GM23338 (cell line): ENCODE results near the gene NECTIN1. TPM values are rescaled to one million over a fixed set of nuclear protein-coding genes. Genes with fewer than 3 reads are reported as not detected.

ENCODE experiments used
- ATAC-seq: fragments of 200-7000 bp; cut with Tn5 transposase; 3 replicates; pipeline ENCODE4 v1.9.1; 2020
- DNase-seq: peaks from one replicate; pipeline ENCODE4 v3.0.0-alpha.2; 2015; ENCODE audit warnings: low spot score
- H2AFZ ChIP-seq: fragments of 200-600 bp; sonication (generic); 2 replicates; pipeline ENCODE4 v1.8.0; 2016; ENCODE audit warnings: antibody characterized with exemption, mild to moderate bottlenecking, moderate library complexity
- H3F3A ChIP-seq: fragments of 200-600 bp; sonication (generic); replicated peaks from 2 replicates; pipeline ENCODE4 v1.8.0; 2017; ENCODE audit warnings: antibody characterized with exemption, mixed run types, low read depth
- H3K27ac ChIP-seq: fragments of 200-600 bp; sonication (generic); 2 replicates; pipeline ENCODE4 v1.6.1; 2016; ENCODE audit warnings: low read depth
- H3K27me3 ChIP-seq: fragments of 200-600 bp; sonication (generic); 2 replicates; pipeline ENCODE4 v1.8.0; 2016; ENCODE audit warnings: mild to moderate bottlenecking, mixed run types, moderate library complexity; ENCODE audit not compliant: insufficient read depth
- H3K36me3 ChIP-seq: fragments of 200-600 bp; sonication (generic); 2 replicates; pipeline ENCODE4 v1.8.0; 2016; ENCODE audit warnings: mild to moderate bottlenecking; ENCODE audit not compliant: insufficient read depth
- H3K4me1 ChIP-seq: fragments of 200-600 bp; sonication (generic); 2 replicates; pipeline ENCODE4 v1.8.0; 2016; ENCODE audit warnings: mild to moderate bottlenecking, moderate library complexity; ENCODE audit not compliant: insufficient read depth
- H3K4me2 ChIP-seq: fragments of 200-600 bp; sonication (generic); 2 replicates; pipeline ENCODE4 v1.7.1; 2017; ENCODE audit warnings: mixed run types
- H3K4me3 ChIP-seq: fragments of 200-600 bp; sonication (generic); 2 replicates; pipeline ENCODE4 v1.6.1; 2016; ENCODE audit warnings: mixed run types
- H3K79me2 ChIP-seq: fragments of 200-600 bp; sonication (generic); replicated peaks from 2 replicates; pipeline ENCODE4 v1.8.0; 2017; ENCODE audit warnings: mild to moderate bottlenecking; ENCODE audit not compliant: insufficient read depth
- H3K9me2 ChIP-seq: fragments of 200-600 bp; sonication (generic); 2 replicates; pipeline ENCODE4 v1.8.0; 2017; ENCODE audit not compliant: insufficient read depth
- H4K20me1 ChIP-seq: fragments of 200-600 bp; sonication (generic); replicated peaks from 2 replicates; pipeline ENCODE4 v1.8.0; 2017; ENCODE audit warnings: mild to moderate bottlenecking; ENCODE audit not compliant: insufficient read depth
- H3K27ac Mint-ChIP-seq: 2 replicates; pipeline ENCODE4 v1.8.0; 2020; ENCODE audit warnings: inconsistent platforms, mild to moderate bottlenecking, moderate library complexity, mixed read lengths
- H3K27me3 Mint-ChIP-seq: 3 replicates; pipeline ENCODE4 v1.8.0; 2022; ENCODE audit warnings: low read depth, mild to moderate bottlenecking, moderate library complexity, mixed read lengths, inconsistent platforms; ENCODE audit not compliant: insufficient read depth, poor library complexity
- H3K36me3 Mint-ChIP-seq: 3 replicates; pipeline ENCODE4 v1.8.0; 2021; ENCODE audit warnings: low read depth, mild to moderate bottlenecking, inconsistent platforms, moderate library complexity, mixed read lengths
- H3K4me1 Mint-ChIP-seq: 3 replicates; pipeline ENCODE4 v1.8.0; 2020; ENCODE audit warnings: mild to moderate bottlenecking, inconsistent platforms, mixed read lengths
- H3K4me3 Mint-ChIP-seq: 3 replicates; pipeline ENCODE4 v1.8.0; 2021; ENCODE audit warnings: moderate library complexity, mild to moderate bottlenecking, inconsistent platforms, mixed read lengths
- H3K9me3 Mint-ChIP-seq: 3 replicates; pipeline ENCODE4 v1.8.0; 2020; ENCODE audit warnings: moderate library complexity, mild to moderate bottlenecking, inconsistent platforms, mixed read lengths
- POLR2AphosphoS5 ChIP-seq: IDR thresholded peaks from 2 replicates; pipeline ENCODE4 v1.6.1; 2016; ENCODE audit warnings: antibody characterized with exemption, low read depth
- REST ChIP-seq: IDR thresholded peaks from one replicate; pipeline ENCODE4 v1.6.1; 2018; ENCODE audit warnings: antibody characterized with exemption; ENCODE audit not compliant: unreplicated experiment
- STAT1 ChIP-seq: IDR thresholded peaks from one replicate; pipeline ENCODE4 v1.6.1; 2016; ENCODE audit warnings: antibody characterized with exemption; ENCODE audit not compliant: unreplicated experiment
- ZNF462 ChIP-seq: fragments of 250-450 bp; sonication (Bioruptor Pico); IDR thresholded peaks from 2 replicates; pipeline ENCODE4 v1.5.0; 2020; ENCODE audit warnings: mild to moderate bottlenecking, moderate library complexity
- polyA plus RNA-seq: library from polyadenylated mRNA; unstranded; fragments of >200 nt; fragmentation: Nextera tagmentation; extraction: Ambion mirVana; gene quantifications from 2 replicates; pipeline ENCODE4 v1.2.1, GENCODE V29; 2016
- total RNA-seq: library from RNA; depleted of rRNA; stranded (reverse); fragments of >200 nt; shearing (Covaris generic); gene quantifications from 2 replicates; pipeline ENCODE4 v1.2.3, GENCODE V29; 2014

The NECTIN1 gene
- total and polyA plus RNA-seq, 2 experiments from 2014 or later = 18.7 to 56.3 TPM

DNA sequence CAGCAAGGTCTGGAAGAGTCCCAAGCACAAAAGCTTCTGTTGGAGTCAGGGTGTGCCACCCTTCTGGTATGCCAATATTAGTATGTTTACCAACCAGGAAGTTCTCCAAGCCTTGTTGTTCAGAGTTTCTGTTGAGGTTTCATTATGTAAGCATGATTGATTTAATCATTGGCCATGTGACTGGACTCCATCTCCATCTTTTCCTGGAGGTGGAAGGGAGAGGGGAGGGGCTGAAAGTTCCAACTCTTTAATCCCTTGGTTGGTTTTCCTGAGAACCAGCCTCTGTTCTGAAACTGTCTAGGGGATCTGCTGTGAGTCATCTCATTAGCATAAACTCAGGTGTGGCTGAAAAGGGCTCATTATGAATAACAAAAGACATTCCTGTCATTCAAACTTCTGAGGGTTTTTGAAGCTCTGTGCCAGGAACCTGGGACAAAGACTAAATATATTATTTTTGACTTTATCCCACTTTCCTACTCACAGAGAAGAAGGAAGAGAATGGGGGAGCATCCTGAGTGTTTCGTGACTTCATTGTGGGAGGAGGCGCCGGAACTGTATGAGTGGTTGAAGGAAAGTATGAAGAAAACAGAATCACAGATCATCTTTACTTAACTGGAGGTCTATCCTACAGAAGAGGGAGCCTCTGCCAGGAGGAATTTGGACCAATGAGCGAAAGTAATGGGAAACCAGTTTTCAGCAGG is 138.2 kb downstream of the NECTIN1 start:
- peaks cover 14% of the 10 kb centered on the region for H3K9me3 Mint-ChIP-seq
- no peak overlapping the region for H2AFZ ChIP-seq
- H3K4me3 Mint-ChIP-seq = no peak overlapping the region; the same call in 2 of the 3 replicates

More for the DNA sequence above, 138.2 kb downstream of the NECTIN1 start:
- no peaks in the 10 kb centered on the region for H3K36me3 Mint-ChIP-seq
- peaks cover 9% of the 10 kb centered on the region for H3K27me3 Mint-ChIP-seq
- Histone ChIP-seq H3K4me3 (no peak overlapping the region), H3K79me2 (no peaks in the 10 kb centered on the region), H3K36me3 (no peaks in the 10 kb centered on the region), H3K27me3 (peaks cover 7% of the 10 kb centered on the region), H3K4me2 (peak overlapping the region; percentile 15; the same call in 1 of the 2 replicates), H3K9me2 (no peaks in the 10 kb centered on the region), H3K27ac (peak overlapping the region; percentile 67), H3K4me1 (peaks cover 8% of the 10 kb centered on the region; the same call in 1 of the 2 replicates), H3F3A (no peaks in the 10 kb centered on the region), H4K20me1 (no peaks in the 10 kb centered on the region)
- DNase-seq (peak; percentile 92), ATAC-seq (peak; percentile 90)
- H3K27ac Mint-ChIP-seq = peak overlapping the region; percentile 76
- TF ChIP-seq ZNF462 (CRISPR knock-in tag) (peak; percentile 46; the same call in 1 of the 2 replicates), REST (no peak), STAT1 (no peak), POLR2AphosphoS5 (no peak)
- peaks cover 24% of the 10 kb centered on the region for H3K4me1 Mint-ChIP-seq
